Subcutaneous adipose tissue (tissue), 4 donors: ENCODE results near the gene SLAMF8. TPM values are rescaled to one million over a fixed set of nuclear protein-coding genes. Genes with fewer than 3 reads are reported as not detected.

Experiments
- total RNA-seq, 4 donors: library from RNA; depleted of rRNA; stranded (reverse); fragments of >200 nt; gene quantifications; one replicate each; pipeline ENCODE4 v1.1.0, GENCODE V29; 2016
- TF ChIP-seq, protein P1 (sequence below): fragments of 450-650 bp; IDR thresholded peaks from one replicate; pipeline ENCODE4 v1.5.1; 2016; ENCODE audit warnings: low read depth, mild to moderate bottlenecking, control low read depth, antibody characterized with exemption, moderate library complexity

The SLAMF8 gene
- 10 to 100 TPM in 3 of 4 donors, 1 to 10 TPM in 1; 8.3 to 79.9 (median 14.4) TPM for total RNA-seq

- TF ChIP-seq, protein P1, sequence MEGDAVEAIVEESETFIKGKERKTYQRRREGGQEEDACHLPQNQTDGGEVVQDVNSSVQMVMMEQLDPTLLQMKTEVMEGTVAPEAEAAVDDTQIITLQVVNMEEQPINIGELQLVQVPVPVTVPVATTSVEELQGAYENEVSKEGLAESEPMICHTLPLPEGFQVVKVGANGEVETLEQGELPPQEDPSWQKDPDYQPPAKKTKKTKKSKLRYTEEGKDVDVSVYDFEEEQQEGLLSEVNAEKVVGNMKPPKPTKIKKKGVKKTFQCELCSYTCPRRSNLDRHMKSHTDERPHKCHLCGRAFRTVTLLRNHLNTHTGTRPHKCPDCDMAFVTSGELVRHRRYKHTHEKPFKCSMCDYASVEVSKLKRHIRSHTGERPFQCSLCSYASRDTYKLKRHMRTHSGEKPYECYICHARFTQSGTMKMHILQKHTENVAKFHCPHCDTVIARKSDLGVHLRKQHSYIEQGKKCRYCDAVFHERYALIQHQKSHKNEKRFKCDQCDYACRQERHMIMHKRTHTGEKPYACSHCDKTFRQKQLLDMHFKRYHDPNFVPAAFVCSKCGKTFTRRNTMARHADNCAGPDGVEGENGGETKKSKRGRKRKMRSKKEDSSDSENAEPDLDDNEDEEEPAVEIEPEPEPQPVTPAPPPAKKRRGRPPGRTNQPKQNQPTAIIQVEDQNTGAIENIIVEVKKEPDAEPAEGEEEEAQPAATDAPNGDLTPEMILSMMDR, result no peak
Measured at GRCh38 chr1:159826441-159827101, at the start of gene SLAMF8. Gene SLAMF8 (plus strand): TSS chr1:159826873. CDS start chr1:159826899, 26 bp downstream.

- TF ChIP-seq, protein P1, result no peak
Measured at GRCh38 chr1:159778266-159778665, 48.4 kb upstream of the SLAMF8 start.

GRCh38 chr1:159779403-159779851 lies 47.2 kb upstream of the SLAMF8 start:
- TF ChIP-seq, protein P1, result no peak

DNA sequence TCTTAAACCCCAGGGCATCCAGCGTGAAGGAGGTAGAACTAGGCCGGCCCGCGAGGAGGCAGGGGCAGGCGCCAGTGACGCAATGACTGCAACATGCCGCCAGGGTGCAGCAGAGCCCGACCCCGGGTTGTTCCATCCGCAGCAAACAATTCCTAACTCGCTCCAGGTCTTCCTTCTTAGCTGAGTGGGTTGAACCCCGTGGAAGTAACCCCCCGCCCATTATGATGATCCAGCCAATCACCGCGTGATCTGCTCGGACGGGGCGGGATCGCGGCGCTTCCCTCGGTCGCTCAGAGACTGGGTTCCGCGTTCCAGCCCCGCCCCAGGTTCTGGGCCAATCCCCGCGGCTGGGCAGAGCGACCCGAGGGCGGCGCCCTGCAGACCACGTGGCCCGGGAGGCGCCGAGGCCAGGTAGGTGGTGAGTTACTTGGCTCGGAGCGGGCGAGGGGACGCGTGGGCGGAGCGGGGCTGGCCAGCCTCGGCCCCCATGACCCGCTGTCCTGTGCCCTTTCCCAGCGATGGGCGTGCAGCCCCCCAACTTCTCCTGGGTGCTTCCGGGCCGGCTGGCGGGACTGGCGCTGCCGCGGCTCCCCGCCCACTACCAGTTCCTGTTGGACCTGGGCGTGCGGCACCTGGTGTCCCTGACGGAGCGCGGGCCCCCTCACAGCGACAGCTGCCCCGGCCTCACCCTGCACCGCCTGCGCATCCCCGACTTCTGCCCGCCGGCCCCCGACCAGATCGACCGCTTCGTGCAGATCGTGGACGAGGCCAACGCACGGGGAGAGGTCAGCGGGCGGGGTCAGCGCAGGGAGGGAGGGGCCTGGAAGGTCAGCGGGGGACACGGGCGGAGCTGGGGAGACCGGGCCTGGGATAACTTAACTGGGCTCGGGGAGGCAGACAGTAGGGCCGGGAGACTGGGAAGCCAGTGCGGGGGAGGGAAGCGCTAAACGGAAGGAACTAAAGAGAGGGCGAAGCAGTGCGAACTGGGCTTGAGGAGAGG lies 45.8 kb upstream of the SLAMF8 start, which contains the start of gene DUSP23:
DUSP23 (plus strand) TSS at position 380 of the 1,000 bp plus-strand sequence; CDS start at position 519, 139 bp downstream.
- TF ChIP-seq, protein P1, result no peak

DNA sequence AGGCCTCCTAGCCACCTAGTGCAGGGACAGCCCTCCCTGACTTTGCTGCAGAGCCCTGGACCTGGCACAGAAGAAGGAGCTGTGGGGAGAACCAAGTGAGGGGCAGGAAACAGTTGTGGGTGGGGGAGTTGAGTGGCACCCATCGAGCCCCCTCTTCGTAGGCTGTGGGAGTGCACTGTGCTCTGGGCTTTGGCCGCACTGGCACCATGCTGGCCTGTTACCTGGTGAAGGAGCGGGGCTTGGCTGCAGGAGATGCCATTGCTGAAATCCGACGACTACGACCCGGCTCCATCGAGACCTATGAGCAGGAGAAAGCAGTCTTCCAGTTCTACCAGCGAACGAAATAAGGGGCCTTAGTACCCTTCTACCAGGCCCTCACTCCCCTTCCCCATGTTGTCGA lies 44.7 kb upstream of the SLAMF8 start:
- TF ChIP-seq, protein P1, result no peak

- TF ChIP-seq, protein P1, result no peak
Measured at GRCh38 chr1:159783724-159784123, 42.9 kb upstream of the SLAMF8 start.

- TF ChIP-seq, protein P1, result no peak
Measured at GRCh38 chr1:159786465-159786864, 40.2 kb upstream of the SLAMF8 start.
